ENCODE results near the gene LUC7L3.
"Not testable (repeated sequence)": the region's sequence is repeated elsewhere in the genome, so short reads cannot be mapped to it uniquely, and the experiment has no call there.

LUC7L3 gene

DNA sequence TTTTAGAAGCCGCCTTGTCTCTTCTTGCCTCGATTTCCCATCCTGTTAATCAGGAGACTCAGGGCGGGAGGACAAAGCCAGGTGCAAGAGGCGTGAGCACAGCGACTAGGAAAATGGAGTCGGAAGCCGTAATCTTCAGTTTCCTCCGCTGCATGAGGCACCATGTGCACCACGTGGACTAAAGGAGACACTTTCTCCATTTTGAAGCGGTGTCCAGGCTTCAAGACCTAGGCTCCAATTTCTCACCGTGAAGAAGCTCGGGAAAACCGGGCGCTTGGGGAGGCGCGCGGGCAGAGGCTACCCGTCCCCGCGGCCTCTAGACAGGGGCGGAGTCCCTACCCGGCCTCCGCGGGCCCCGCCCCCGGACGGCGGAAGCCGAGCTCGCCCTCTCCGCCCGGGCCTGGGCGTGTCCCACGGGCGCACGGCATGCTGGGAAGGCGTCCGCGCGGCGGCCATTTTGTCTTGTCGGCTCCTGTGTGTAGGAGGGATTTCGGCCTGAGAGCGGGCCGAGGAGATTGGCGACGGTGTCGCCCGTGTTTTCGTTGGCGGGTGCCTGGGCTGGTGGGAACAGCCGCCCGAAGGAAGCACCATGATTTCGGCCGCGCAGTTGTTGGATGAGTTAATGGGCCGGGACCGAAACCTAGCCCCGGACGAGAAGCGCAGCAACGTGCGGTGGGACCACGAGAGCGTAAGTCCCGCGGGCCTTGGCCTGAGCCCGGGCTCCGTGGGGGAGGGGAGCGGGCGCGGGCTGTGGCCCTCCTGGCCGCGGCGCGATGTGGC, at the start of gene LUC7L3:
Gene LUC7L3 (plus strand): TSS at position 460 of the 780 bp plus-strand sequence. CDS start 130 bp downstream, at position 590.
- DNase-seq (ENCODE audit: low spot score): peak; percentile 94

DNA sequence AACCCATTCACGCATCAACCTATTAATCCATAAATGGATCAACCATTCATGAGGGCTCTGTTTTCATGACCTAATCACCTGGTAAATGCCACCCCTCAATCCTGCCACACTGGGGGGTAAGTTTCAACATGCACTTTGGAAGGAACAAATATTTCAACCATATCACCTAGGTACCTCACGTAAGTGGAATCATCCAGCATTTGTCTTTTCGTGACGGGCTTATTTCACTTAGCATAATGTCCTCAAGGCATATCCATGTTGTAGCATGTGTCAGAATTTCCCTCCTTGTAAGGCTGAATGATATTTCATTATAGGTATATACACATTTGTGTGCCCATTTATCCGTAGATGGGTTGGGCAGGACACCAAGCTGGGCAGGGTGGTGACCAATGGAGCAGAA, 47.3 kb upstream of the LUC7L3 start:
- no peak for DNase-seq (ENCODE audit: low spot score)

- DNase-seq (ENCODE audit: low spot score): no peak
These were observed 46.4 kb upstream of the LUC7L3 start for GRCh38 chr17:50672831-50673551.

DNA sequence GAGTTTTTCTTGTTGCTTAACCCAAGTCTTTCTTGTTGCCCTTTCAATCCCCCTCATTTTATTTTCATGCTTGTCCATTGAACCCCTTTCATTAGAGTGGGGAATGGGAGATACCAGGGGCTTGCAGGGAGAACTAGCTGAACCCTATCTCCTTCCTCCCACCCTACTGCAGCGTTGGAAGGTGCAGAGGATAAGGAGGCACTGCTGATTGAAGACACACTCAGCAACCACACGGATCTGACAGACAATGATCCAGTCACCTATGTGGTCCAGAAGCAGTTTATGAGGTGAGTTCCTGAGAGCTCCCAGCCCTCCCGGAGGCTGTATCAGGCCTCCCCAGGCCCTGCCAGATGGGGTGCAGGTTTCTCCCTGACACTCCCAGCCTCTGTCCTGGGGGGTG, 44.2 kb upstream of the LUC7L3 start:
- DNase-seq (ENCODE audit: low spot score): no peak

DNA sequence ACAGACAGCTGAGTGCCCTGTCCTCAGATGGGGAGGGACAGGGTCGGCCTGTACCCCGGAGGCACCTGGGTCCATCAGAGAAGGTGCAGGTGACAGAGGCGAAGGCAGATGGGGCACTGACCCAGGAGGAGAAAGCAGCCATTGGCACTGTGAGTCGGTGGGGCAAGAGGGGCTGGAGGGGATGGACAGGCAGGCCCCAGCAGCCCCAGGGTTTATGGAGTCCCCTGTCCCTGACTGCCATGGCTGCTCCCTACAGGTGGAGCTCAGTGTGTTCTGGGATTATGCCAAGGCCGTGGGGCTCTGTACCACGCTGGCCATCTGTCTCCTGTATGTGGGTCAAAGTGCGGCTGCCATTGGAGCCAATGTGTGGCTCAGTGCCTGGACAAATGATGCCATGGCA, 43.8 kb upstream of the LUC7L3 start:
- DNase-seq (ENCODE audit: low spot score): no peak

GRCh38 chr17:50676065-50676975, 43.1 kb upstream of the LUC7L3 start:
- no peak for DNase-seq (ENCODE audit: low spot score)

DNA sequence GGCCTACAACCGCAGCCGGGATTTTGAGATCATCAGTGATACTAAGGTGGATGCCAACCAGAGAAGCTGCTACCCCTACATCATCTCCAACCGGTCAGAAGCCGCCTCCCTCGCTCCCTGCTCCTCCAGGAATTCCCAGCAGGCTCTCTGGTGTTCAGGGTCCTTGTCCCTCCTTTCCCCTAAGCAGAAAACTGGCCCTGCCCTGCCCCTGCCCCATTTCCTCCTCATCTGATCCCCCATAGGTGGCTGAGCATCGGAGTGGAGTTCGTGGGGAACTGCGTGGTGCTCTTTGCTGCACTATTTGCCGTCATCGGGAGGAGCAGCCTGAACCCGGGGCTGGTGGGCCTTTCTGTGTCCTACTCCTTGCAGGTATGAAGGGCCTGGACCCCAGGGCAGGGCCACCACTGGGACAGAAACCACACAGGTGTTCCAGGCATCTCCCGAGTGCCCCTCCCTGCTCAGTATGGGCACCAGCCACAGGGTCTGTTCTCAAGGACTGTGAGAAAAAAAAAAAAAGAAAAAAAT, 41.5 kb upstream of the LUC7L3 start:
- no peak for DNase-seq (ENCODE audit: low spot score)

DNA sequence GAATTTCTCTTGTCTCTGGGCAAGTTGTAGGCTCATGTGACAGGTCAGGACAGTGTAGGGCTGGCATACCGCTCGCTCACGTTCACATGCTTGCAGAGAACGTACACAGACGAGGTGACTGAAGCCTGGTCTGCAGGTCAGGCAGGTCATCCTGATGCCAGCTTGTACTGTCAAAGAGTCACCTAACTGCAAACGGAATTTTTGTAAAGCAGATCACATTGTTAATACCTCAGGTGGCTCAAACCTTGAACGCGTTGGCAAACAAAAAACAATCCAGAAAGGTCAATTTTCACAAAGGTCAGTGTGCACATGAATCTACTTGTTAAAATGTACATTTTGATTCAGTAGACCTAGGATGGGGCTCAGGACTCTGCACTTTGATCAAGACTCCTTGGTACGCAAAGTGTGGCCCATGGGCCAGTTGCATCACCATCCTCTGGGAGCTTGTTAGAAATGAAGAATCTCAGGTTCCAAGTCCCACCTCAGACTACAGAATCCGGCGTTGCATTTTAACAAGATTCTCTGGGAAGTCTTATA, 40.3 kb upstream of the LUC7L3 start:
- no peak for DNase-seq (ENCODE audit: low spot score)

GRCh38 chr17:50680126-50680525, 39.3 kb upstream of the LUC7L3 start:
- no peak for DNase-seq (ENCODE audit: low spot score)

- not testable (repeated sequence) for DNase-seq (ENCODE audit: low spot score)
These were observed 38.7 kb upstream of the LUC7L3 start for GRCh38 chr17:50680543-50681262.

GRCh38 chr17:50681263-50682200, 37.9 kb upstream of the LUC7L3 start:
- DNase-seq (ENCODE audit: low spot score): peak; percentile 62

- DNase-seq (ENCODE audit: low spot score): no peak
These were observed 37.0 kb upstream of the LUC7L3 start for GRCh38 chr17:50682441-50682840.

DNA sequence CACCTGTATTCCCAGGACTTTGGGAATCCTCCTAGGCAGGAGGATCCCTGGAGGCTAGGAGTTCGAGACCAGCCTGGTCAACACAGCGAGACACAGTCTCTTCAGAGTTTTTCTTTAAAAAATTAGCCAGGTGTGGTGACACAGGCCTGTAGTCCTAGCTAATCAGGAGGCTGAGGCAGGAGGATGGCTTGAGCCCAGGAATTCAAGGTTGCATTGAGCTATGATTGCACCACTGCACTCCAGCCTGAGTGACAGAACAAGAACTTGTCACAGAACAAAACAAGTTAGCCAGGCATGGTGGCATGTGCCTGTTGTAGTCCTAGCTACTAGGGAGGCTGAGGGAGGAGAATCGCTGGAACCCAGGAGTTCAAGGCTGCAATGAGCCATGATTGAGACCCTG, 36.5 kb upstream of the LUC7L3 start:
- DNase-seq (ENCODE audit: low spot score): no peak

DNA sequence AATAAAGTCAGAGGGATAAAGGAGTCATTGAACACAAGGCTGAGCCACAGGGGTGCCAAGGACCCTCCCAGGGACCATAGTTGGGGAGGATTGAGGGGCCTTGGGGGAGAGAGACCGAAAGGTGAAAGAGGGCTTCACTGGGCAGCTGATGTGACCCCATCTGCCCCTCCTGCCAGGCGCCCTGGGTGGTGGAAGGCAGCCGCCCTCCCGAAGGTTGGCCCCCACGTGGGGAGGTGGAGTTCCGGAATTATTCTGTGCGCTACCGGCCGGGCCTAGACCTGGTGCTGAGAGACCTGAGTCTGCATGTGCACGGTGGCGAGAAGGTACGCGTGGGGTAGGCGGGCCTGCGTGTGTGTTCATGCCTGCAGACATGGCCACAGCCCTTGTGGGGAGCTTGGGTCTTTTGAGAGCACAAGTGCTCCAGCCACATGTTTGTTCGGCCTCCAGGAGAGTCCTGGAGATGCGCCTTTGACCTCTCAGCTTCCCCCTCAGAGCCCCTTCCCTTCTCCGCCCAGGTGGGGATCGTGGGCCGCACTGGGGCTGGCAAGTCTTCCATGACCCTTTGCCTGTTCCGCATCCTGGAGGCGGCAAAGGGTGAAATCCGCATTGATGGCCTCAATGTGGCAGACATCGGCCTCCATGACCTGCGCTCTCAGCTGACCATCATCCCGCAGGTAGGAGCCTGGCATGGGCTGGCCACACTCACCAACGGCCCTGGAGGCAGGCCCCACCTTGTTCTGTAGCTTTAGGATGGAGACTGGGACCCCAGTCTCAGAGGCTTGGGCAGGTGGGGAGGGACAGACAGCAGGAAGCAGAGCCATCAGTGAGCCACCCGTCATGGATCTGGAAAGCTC, 35.7 kb upstream of the LUC7L3 start:
- no peak for DNase-seq (ENCODE audit: low spot score)

DNA sequence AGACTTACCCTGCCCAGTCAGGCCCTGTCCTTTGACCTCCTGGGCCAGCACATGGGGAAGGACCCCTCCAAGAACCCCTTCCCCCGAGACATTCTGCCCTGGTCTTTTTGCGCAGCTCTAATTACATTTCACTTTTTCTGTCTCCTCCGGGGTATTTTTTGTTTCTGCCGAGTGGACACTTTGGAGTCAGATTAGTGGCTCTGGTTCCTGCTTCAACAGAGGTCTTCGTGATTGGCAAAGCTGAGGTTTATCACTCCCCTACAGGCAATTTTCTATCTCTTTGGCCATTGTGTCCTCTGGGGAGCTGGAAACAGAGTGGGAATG, 35.2 kb upstream of the LUC7L3 start:
- DNase-seq (ENCODE audit: low spot score): no peak

- DNase-seq (ENCODE audit: low spot score): no peak
These were observed 34.6 kb upstream of the LUC7L3 start for GRCh38 chr17:50684612-50685333.

DNA sequence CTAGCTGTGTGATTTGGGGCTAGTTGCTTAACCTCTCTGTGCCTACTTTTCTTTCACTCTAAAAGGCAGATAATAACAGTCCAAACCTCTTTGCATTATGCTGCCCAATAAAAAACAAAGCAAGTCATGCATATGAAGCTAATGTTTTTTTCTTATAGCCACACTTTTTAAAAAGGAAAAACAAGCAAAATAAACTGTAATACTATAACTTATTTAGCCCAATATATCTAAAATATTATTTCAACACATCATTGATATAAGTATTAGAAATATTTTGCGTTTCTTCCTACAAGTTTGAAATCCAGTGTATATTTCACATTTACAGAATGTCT, 34.1 kb upstream of the LUC7L3 start:
- DNase-seq (ENCODE audit: low spot score): no peak

DNA sequence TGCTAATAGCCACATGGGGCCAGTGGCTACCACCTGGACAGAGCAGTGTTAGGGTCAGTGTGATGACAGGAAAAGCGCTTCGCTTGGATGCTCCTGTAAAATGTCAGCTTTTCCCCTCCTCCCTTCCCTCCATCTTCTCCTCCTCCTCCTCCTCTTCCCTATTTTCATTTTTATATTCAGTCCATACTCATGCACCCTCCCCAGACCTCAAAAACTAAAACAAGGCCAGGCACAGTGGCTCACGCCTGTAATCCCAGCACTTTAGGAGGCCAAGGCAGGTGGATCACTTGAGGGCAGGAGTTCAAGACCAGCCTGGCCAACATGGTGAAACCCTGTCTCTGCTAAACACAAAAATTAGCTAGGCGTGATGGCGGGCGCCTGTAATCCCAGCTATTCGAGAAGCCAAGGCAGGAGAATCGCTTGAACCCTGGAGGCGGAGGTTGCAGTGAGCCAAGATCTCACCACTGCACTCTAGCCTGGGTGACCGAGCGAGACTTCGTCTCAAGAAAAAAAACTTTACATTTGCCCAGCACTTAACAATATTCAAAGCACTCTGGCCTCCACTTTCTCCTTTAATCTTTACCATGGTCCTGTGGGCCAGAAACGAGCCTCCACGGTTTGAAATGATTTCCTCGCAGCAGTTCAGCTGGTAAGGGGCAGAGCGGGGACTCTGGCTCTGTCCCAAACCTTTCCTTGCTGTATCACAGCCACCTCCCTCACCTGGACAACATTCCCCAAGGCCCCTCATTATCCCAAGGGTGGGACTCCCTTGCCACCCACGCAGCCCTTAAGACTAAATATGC, 33.5 kb upstream of the LUC7L3 start:
- DNase-seq (ENCODE audit: low spot score): no peak
